ENCODE results near the gene CYP1B1. TPM values are rescaled to one million over a fixed set of nuclear protein-coding genes. Genes with fewer than 3 reads are reported as not detected.
"Not testable (repeated sequence)": the region's sequence is repeated elsewhere in the genome, so short reads cannot be mapped to it uniquely, and the experiment has no call there.

Gene CYP1B1
- total RNA-seq, 6 experiments from 2014 or later, result 0.17 TPM; not detected in 5

DNA sequence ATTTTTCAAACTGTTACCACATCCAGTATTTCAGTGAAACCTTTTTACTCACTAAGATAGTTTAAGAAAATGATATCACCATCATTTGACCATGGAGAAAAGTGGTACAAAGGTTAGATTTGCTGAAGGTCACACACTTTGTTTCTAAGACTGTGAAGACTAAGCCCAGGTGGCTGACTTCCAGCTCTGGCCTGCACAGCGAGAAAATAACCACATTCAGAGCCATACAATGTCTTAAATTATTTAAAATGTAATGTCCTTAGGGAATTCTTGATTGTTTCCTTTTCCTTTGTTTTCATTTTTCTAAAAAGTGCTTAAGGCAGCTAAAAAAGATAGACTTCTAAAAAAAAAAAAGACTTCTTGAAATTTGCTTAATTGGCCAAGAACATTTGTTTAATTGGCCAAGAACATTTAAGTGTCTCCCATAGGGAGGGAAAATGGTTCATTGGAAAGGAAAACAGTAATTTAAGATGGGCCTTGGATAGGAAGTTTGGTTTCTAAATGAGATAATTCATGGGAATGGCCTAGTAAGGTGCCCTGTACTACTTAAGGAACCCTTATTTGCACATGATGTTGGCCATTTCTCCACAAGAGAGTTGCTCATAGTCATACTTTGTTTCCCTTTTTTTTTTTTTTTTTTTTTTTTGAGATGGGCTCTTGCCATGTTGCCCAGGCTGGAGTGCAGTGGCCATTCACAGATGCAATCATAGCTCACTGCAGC, 45.2 kb downstream of the CYP1B1 start:
- Mint-ChIP-seq H3K9me3 (no peaks in the 10 kb centered on the region), H3K36me3 (ENCODE audit: low read depth) (no peaks in the 10 kb centered on the region), H3K4me1 (ENCODE audit: low read depth) (no peaks in the 10 kb centered on the region), H3K27ac (no peak overlapping the region), H3K27me3 (ENCODE audit: insufficient read depth) (peaks cover 38% of the 10 kb centered on the region), H3K4me3 (no peak overlapping the region)
- TF ChIP-seq CTCF (IDR thresholded peaks at IDR 0.05), result no peak
- no peak for DNase-seq

- Mint-ChIP-seq H3K27me3 (ENCODE audit: insufficient read depth) (peaks cover 32% of the 10 kb centered on the region), H3K9me3 (no peaks in the 10 kb centered on the region), H3K27ac (no peak overlapping the region), H3K4me3 (no peak overlapping the region), H3K36me3 (ENCODE audit: low read depth) (no peaks in the 10 kb centered on the region), H3K4me1 (ENCODE audit: low read depth) (no peaks in the 10 kb centered on the region)
- DNase-seq, result no peak
- no peak for TF ChIP-seq CTCF (IDR thresholded peaks at IDR 0.05)
Measured at GRCh38 chr2:38029512-38029911, 46.4 kb downstream of the CYP1B1 start.

- Mint-ChIP-seq H3K4me1 (ENCODE audit: low read depth) (no peaks in the 10 kb centered on the region), H3K4me3 (no peak overlapping the region), H3K9me3 (no peaks in the 10 kb centered on the region), H3K27ac (no peak overlapping the region), H3K36me3 (ENCODE audit: low read depth) (no peaks in the 10 kb centered on the region), H3K27me3 (ENCODE audit: insufficient read depth) (peaks cover 32% of the 10 kb centered on the region)
- TF ChIP-seq CTCF (IDR thresholded peaks at IDR 0.05), result no peak
- no peak for DNase-seq
Measured at GRCh38 chr2:38028829-38029228, 47.1 kb downstream of the CYP1B1 start.

DNA sequence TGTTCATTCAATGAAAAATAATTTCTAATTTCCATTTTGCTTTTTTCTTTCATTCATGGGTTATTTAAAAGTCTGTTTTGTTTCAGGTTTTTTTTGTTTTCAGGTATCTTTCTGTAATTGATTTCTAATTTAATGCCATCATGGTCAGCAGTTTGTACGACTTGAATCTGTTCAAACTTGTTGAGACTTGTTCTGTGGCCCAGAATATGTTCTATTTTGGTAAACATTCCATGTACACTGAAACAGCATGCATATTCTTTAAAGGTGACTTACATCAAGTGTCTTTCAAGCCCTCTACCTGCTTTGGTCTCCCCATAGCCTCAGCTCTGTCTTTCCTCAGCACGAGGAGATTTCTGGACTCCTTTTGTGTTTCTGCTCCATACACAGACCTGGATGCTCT, 49.1 kb downstream of the CYP1B1 start:
- Mint-ChIP-seq H3K9me3 (no peaks in the 10 kb centered on the region), H3K27ac (no peak overlapping the region), H3K27me3 (ENCODE audit: insufficient read depth) (peaks cover 27% of the 10 kb centered on the region), H3K4me3 (no peak overlapping the region), H3K36me3 (ENCODE audit: low read depth) (no peaks in the 10 kb centered on the region), H3K4me1 (ENCODE audit: low read depth) (no peaks in the 10 kb centered on the region)
- no peak for DNase-seq
- no peak for TF ChIP-seq CTCF (IDR thresholded peaks at IDR 0.05)

- no peak for TF ChIP-seq CTCF (IDR thresholded peaks at IDR 0.05)
- H3K27me3 Mint-ChIP-seq (ENCODE audit: insufficient read depth), result peaks cover 14% of the 10 kb centered on the region
- no peak overlapping the region for H3K27ac Mint-ChIP-seq
- H3K4me3 Mint-ChIP-seq, result no peak overlapping the region
- H3K4me1 Mint-ChIP-seq (ENCODE audit: low read depth), result no peaks in the 10 kb centered on the region; the same call in 1 of the 2 replicates
- H3K36me3 Mint-ChIP-seq (ENCODE audit: low read depth), result no peaks in the 10 kb centered on the region
- H3K9me3 Mint-ChIP-seq, result no peaks in the 10 kb centered on the region; the same call in 1 of the 2 replicates
- DNase-seq, result no peak
Measured at GRCh38 chr2:38021589-38021988, 54.4 kb downstream of the CYP1B1 start.

- H3K4me3 Mint-ChIP-seq; H3K9me3 Mint-ChIP-seq; H3K4me1 Mint-ChIP-seq (ENCODE audit: low read depth); DNase-seq; H3K27ac Mint-ChIP-seq; H3K36me3 Mint-ChIP-seq (ENCODE audit: low read depth): not testable (repeated sequence)
- H3K27me3 Mint-ChIP-seq (ENCODE audit: insufficient read depth), result peaks cover 10% of the 10 kb centered on the region
Measured at GRCh38 chr2:38020359-38021069, 55.4 kb downstream of the CYP1B1 start.
